ENCODE measurements around the gene SMIM1. TPM values are rescaled to one million over a fixed set of nuclear protein-coding genes. Genes with fewer than 3 reads are reported as not detected.

Gene SMIM1
- total and polyA plus RNA-seq, 9 of the 15 experiments (the other 6 are each of a cell fraction or from before 2014, with no cell fraction given) = 2.3 to 125 (median 24.3) TPM

DNA sequence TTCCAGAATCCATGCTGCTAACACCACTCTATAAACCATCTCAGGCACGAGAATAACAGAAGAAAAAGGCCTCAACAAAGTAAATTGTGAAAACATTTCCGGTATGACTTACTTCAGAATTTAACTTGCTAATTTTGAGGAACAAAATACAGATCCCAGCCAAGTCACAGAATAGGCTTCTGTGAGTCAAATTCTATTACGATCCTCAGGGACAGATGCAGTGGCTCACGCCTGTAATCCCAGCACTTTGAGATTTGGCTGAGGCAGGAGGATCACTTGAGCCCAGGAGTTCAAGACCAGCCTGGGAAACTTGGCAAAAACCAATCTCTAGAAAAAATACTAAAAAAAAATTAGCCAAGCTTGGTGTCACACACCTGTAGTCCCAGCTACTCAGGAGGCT, 29.1 kb upstream of the SMIM1 start:
- POLR2A ChIA-PET = interaction anchor here (0.6 to 0.9 kb wide), 3 partner anchors 9 to 16 kb away, joined by 3 read pairs; no protein-coding TSS in a partner anchor
- H2AFZ ChIP-seq (ENCODE audit: low read depth, low read length) = no peak overlapping the region
- CTCF ChIA-PET (ENCODE audit: low intra/inter-chr PET ratio) = no interaction called here
- DNase-seq (ENCODE audit: extremely low read depth in 1 of 4, low spot score in 3 of 4) (no peak), FAIRE-seq (no peak), ATAC-seq (no peak)
- H3K4me1 ChIP-seq (replicated peaks in 1 of 2; ENCODE audit: control insufficient read depth in 2 of 2, insufficient read depth in 2 of 2, low read length in 2 of 2) = peaks cover 24 to 64% of the 10 kb centered on the region in 2 experiments
- H3K27me3 ChIP-seq (ENCODE audit: control insufficient read depth in 2 of 2, insufficient read depth in 2 of 2, low read length in 2 of 2) = no peaks in the 10 kb centered on the region
- TF ChIP-seq, protein P1, sequence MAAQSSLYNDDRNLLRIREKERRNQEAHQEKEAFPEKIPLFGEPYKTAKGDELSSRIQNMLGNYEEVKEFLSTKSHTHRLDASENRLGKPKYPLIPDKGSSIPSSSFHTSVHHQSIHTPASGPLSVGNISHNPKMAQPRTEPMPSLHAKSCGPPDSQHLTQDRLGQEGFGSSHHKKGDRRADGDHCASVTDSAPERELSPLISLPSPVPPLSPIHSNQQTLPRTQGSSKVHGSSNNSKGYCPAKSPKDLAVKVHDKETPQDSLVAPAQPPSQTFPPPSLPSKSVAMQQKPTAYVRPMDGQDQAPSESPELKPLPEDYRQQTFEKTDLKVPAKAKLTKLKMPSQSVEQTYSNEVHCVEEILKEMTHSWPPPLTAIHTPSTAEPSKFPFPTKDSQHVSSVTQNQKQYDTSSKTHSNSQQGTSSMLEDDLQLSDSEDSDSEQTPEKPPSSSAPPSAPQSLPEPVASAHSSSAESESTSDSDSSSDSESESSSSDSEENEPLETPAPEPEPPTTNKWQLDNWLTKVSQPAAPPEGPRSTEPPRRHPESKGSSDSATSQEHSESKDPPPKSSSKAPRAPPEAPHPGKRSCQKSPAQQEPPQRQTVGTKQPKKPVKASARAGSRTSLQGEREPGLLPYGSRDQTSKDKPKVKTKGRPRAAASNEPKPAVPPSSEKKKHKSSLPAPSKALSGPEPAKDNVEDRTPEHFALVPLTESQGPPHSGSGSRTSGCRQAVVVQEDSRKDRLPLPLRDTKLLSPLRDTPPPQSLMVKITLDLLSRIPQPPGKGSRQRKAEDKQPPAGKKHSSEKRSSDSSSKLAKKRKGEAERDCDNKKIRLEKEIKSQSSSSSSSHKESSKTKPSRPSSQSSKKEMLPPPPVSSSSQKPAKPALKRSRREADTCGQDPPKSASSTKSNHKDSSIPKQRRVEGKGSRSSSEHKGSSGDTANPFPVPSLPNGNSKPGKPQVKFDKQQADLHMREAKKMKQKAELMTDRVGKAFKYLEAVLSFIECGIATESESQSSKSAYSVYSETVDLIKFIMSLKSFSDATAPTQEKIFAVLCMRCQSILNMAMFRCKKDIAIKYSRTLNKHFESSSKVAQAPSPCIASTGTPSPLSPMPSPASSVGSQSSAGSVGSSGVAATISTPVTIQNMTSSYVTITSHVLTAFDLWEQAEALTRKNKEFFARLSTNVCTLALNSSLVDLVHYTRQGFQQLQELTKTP (IDR thresholded peaks at IDR 0.05; ENCODE audit: low read depth in 1 of 2, partially characterized antibody in 2 of 2) = no peak
- intact Hi-C loops (cut with micrococcal nuclease) = no loop called here
- 87% methylated on average over 4 of the region's 4 CpGs for WGBS (ENCODE audit: insufficient coverage, low coverage, missing lambda C conversion rate)
- peaks cover 17% of the 10 kb centered on the region; the same call in 1 of the 2 replicates for H4K20me1 ChIP-seq (replicated peaks; ENCODE audit: control insufficient read depth, insufficient read depth, low read length)
- H3K27ac ChIP-seq (ENCODE audit: extremely low read depth, low read depth, low read length) = no peak overlapping the region
- H3K9me3 ChIP-seq (replicated peaks; ENCODE audit: control insufficient read depth, insufficient read depth, low read depth, low read length) = no peaks in the 10 kb centered on the region
- BruUV-seq (replicated peaks) = no TSS peak
- H3K9ac ChIP-seq (ENCODE audit: insufficient read depth in 1 of 2, low read depth in 2 of 2, low read length in 2 of 2) = no peak overlapping the region
- in situ Hi-C loops (cut with MboI) = no loop called here
- H3K36me3 ChIP-seq (ENCODE audit: control insufficient read depth, insufficient read depth, low read length) = peaks cover 67% of the 10 kb centered on the region; the same call in 2 of the 3 replicates
- H3K79me2 ChIP-seq (ENCODE audit: control insufficient read depth, insufficient read depth, low read length) = peaks cover 29% of the 10 kb centered on the region
- no peak overlapping the region for H3K4me3 ChIP-seq
- no peak overlapping the region for H3K4me2 ChIP-seq (ENCODE audit: insufficient read depth, low read length)
- peaks cover 10% of the 10 kb centered on the region for H3K9me1 ChIP-seq (ENCODE audit: control insufficient read depth, insufficient read depth, low read length)
